ENCODE results near the gene DYNC1LI2.
"Not testable (repeated sequence)": the region's sequence is repeated elsewhere in the genome, so short reads cannot be mapped to it uniquely, and the experiment has no call there.

DYNC1LI2 gene
- 93.4 to 121 reads per million in 2 donors for total RNA-seq

GRCh38 chr16:66751303-66751991, at the start of gene DYNC1LI2:
Gene DYNC1LI2 (minus strand): TSS chr16:66751609. CDS start chr16:66751591, 18 bp downstream.
- peak; percentile 72 for DNase-seq

DNA sequence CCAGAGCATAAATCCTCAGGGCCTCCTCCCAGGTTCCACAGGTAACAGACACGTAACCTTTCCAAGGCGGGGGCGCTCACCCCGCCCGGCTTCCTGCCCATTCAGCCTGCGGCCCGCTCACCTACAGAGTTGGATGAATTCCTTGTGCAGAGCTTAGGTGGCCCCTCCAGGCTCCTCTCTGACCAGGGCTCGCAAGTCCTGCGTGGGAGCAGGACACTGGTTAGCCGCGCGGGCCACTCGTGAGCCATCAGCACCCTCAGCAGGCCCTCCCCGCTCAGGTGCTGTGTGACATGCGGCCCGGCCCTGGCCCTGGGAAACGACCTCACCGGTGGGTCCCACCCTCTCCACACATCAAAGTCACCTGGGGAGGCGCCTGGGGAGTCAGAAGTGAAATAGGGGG, 49.4 kb upstream of the DYNC1LI2 start:
- no peak for DNase-seq

DNA sequence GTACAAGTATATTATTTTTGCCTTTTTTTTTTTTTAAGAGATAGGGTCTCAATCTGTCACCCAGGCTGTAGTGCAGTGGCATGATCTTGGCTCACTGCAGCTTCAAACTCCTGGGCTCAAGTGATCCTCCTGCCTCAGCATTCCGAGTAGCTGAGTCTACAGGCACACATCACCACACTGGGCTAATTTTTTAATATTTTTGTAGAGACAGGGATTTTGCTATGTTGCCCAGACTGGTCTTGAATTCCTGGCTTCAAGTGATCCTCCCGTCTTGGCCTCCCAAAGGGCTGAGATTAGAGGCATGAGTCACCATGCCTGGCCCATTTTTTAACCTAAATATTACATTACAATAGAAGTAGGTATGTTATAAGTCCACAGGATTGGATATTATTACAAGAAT, 46.8 kb upstream of the DYNC1LI2 start:
- DNase-seq = no peak

- DNase-seq = not testable (repeated sequence)
Observed at GRCh38 chr16:66793984-66794383, 42.6 kb upstream of the DYNC1LI2 start.

DNA sequence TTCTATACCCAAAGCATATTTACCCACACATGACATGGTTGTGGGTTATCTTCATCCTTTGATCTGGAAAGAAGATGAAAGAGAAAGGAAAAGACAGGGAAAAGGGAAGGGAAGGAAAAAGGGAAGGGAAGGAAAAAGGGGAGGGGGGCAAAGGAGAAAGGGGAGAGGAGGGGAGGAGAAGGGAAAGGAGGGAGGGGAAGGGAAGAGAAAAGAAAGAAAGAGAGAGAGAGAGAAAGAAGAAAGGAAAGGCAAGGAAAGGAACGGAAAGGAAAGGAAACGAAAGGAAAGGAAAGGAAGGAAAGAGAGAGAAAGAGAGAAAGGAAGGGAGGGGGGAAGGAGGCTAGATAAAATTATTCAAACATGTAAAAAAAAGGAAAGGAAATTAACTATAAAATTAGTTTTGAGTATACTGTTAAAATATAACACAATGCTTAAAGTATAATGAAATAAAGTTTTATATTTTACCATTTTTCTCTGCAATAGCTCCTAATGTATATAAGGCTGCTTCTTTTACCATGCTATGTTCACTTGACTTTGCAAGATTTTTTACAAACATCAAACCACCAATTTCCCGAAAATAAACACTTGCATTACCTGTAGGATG, 38.8 kb upstream of the DYNC1LI2 start:
- no peak for DNase-seq

GRCh38 chr16:66787427-66787826, 36.0 kb upstream of the DYNC1LI2 start:
- DNase-seq = no peak

DNA sequence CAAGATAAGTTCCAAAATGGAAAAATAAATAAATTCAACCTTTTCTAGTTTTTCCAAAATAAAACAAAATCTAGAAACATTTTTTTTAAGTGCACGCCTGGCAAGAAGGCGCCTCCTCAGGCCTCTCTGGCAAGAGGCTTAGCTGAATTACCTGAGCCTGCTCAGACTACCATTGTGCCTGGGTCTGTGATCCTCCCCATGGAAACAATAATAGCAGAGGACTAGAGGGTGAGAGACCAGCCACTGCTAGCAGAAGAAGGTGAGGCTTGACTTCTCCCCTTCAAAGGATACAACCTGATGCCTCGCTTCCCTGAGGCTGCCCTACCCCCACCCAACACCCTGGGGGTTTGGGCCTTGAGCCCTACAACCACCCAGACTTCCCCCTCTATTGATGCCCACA, 35.1 kb upstream of the DYNC1LI2 start:
- no peak for DNase-seq

- DNase-seq = no peak
Observed at GRCh38 chr16:66776457-66776856, 25.0 kb upstream of the DYNC1LI2 start.

DNA sequence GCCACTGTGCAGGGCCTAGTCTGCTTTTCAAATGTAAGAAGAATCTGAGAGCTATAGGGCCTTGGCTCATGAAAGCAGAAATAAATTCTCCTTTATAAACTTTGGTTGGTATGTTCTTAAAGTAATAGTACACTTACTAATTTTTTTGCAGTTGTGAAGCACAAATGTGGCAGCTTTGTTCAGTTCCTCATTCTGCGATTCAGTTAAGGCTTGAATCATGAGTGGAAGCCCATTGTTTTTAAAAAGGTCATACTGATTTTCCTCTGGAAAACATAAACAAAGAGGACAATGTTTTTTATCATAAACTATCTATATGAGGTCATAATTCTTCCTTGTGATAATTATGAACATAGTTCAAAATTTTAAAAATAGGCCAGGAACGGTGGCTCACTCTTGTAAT, 23.6 kb upstream of the DYNC1LI2 start:
- DNase-seq = no peak

- DNase-seq = no peak
Observed at GRCh38 chr16:66758086-66758485, 6.7 kb upstream of the DYNC1LI2 start.

DNA sequence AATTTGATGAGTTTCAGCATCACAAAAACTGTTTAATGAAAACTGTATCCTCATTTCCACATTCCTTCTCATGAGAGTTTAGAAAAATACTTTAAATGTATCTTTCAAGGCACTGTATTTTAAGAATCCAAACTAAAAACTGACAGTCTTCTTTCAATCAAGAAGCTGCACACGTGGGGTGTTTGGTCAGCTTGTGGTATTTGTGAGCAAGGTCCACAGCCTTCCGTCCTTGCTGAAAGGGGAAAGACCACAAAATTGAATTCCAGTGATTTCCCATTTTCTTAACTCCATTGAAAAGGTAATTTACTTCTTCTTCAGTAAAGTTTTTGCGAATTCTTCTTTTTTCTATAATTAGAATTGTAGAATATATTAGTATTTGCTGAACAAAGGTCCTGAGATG, 3.4 kb upstream of the DYNC1LI2 start:
- DNase-seq = no peak

DNA sequence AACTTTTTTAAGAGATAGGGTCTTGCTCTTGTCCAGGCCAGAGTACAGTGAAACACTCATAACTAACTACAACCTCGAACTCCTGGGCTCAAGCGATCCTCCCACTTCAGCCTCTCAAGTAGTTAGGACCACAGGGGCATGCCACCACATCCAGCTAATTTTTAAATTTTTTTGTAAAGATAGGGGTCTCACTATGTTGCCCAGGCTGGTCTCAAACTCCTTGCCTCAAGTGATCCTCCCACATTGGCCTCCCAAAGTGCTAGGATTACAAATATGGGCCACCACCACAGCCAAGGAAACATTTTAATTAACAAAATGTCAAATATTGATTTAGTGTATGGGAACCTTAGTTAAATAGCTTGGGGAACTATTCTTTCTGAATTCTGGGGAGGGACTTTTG, 2.8 kb upstream of the DYNC1LI2 start:
- no peak for DNase-seq

DNA sequence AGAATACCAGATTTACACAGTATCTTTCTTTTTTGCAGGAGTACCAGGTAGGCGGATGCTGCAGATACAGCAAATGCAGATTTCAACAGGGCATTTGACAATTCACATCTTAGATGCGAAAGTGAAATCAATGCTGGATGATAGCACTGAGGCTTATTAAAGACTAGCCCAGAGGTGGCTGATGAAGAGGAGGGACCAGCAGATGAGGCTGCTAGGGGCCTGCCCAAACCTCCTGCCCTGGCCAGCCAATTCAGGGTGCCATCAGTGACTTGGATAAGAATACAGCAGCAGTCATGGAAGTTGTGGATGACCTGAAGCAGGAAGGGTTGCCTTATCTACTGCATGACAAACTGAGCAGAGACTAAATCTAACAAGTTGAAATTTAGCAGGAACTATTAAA, 1.5 kb upstream of the DYNC1LI2 start:
- DNase-seq = no peak

DNA sequence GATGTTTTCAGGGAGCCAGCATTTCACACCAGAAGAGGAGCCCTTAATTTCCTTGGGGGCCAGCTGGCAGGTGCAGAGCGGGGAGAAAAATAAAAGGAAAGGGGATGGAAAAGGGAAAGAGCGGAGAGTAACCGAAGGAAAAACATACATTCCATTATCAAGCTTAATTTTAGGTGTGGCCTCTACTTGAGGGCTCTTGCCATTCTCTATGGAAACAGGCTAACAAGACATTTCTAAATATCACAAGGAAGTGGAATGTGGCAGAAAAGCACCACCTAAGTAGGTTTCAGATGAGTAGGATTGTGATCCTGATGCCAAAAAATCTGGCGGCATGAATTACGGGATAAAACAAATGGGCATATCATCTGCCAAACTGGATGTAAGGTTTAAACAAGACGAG, 970 bp upstream of the DYNC1LI2 start:
- DNase-seq = no peak

DNA sequence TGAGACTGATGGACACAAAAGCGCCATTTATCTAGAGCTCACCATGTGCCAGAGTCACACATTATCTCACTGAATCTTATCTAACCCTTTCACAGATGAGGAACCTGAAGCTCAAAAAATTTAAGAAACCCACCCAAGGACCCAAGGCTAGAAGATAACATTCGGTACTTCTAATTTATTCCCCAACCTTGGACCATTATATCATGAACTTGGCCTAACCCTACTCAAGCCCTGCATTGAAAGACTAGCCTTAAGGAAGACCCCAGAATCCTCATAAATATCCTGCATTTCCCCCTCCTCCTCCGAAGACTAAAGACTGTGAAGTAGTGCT, 548 bp upstream of the DYNC1LI2 start:
- DNase-seq = no peak

- DNase-seq = peak; percentile 4
Observed at GRCh38 chr16:66751053-66751302, 431 bp downstream of the DYNC1LI2 start.

DNA sequence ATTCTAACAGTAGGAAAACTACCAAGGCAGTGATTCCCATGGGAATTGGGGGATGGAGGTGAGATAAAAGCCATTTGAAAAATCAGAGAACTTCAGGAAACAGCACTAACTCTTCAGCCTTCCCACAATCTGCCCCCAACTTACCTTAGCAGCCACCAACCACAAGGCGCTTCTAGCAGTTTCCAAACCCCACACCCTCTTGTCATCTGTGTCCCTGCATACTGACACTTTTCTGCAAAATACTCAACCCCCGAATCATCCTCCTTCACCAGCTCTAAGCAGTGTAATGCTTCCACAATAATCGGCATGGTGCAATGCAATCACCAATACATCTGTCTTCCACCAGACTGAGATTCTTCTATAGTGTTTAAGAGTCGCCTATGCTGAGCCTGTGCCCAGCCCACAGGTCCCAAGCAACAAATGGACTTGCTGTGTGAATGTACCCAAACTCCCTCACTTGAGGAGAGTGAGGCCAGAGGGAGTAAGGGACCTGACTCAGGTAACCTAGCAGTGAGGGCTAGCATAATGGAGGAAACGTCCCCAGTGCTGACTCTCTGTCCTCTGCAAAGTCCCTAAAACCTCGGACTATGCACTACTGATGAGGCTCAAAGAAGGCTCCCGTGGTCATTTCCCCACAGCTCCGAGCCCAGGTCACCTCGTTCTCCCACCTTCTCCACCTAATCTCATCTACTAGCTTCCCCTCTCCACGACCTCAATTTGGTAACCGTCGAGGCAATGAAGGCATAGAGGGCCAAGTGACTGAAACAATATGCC, 943 bp downstream of the DYNC1LI2 start:
- no peak for DNase-seq

DNA sequence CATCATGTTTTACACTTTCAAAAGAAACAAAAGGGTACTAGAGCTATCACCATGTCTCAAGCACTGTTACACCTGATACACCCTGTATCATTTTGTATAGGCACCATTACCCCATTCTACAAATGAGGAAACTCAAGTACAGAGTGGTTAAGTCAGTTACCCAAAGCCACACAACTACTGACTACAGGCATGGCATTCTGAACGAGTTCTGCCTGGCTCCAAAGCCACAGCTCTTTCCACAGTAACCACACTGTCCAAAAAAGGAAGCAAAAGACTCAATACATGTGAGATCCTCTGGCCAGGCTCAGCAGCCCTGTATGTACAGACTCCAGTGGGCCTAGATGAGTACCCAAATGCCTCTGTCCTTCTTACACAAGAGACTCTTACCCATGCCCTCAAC, 4.7 kb downstream of the DYNC1LI2 start:
- DNase-seq = no peak

- DNase-seq = no peak
Observed at GRCh38 chr16:66746048-66746447, 5.4 kb downstream of the DYNC1LI2 start.

DNA sequence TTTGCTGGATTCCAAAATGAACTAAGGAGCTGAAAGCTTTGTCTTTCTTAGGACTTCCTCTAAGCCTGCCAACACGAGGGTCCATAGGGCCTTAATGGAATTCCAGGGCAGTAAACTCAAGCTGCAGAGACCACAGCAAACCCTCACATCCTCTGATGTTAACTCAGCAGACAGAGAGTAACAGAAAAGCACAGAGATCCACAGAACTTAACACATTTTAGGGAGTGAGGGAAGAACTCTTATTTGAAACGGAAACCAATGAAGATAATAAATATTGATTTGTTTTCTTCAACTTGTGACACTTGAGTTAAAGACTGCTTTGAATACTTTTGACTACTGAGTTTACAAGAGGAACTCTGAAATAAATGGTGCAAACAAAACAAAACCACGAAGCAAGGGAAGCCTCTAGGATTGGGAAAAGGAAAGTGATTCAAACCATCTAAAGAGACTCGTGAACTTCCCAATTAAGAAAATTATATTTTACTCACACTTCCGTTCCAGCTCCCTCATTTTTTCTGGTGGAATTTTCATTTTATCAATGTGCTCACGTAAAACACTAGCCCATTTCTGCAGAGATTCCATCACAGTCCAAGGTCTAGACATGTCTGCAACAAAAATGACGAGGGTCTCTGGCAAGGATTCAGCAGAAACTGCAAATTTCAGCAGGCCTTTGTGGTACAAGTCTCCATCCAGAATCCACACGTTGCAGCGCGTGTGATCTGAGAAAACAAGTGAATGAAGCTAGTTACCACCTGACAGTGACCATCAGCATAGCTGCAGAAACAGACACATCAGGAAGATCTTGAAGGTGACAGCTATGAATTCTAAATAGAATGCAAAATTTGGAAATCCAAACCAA, 9.2 kb downstream of the DYNC1LI2 start:
- DNase-seq = no peak

DNA sequence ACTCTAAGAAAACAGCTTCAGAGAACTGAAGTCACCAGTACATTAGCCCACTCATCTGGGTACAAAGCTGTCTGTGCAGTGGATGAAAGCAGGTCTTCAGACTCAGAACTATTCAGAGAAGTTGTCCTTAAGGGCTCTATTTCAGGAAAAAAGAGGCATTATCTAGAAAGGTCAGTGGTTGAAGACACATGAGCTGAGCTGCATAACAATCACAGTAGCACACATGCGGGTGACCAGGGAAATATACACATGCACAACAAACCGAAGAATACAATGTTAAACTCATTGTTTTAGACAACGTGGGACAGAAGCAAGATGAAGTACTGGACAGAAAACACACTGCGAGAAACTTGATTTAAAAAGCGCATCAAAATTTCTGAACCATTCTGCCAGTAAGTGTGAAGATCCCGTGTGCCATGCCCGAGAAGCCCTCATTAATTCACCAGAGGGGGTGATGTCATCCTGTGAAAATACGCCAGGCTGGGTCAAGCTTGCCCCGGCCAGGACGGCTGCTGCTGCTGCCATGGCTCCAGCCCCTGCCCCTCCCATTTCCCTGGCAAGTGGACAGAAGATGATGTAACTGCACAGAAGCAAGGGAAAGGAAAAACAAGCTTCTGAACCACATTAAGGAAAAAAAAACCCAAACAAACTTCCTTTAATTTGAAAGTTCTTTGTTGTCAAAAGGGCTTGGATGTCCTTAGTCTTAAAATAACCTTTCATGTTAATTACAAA, 10.1 kb downstream of the DYNC1LI2 start:
- no peak for DNase-seq

DNA sequence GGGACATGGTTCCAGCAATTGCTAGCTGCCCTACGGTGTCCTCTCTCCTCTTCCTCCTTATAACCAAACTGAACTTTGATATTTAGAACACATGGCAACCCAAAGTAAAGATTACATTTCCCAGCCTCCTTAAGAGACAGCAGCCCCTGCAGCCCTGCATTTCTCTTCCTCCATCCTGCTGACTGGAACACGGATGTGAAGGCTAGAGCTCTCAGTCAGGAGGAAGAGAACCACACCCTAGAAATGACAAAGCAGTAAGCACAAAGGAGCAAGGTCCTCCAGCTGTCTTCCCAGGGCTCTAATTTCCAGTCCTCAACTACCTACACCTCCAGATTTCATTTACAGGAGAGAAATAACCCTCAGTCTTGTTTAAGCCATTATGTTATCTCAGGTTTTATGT, 10.9 kb downstream of the DYNC1LI2 start:
- no peak for DNase-seq

- DNase-seq = peak; percentile 23
Observed at GRCh38 chr16:66740010-66740409, 11.4 kb downstream of the DYNC1LI2 start.

Measured in T-helper 9 cell (primary cell).